Activated CD4-positive, alpha-beta T cell treated with anti-CD3 and anti-CD28 coated beads, Interleukin-2, amount 10 ng/mL, durations not matched to agents 24 days and 14 days (primary cell): ENCODE results near the gene LDLRAD4. TPM values are rescaled to one million over a fixed set of nuclear protein-coding genes. Genes with fewer than 3 reads are reported as not detected.

ENCODE experiments used
- DNase-seq: peaks from one replicate; pipeline ENCODE4 v3.0.0; 2022
- H3K27ac Mint-ChIP-seq: one replicate; pipeline ENCODE4 v1.8.0; 2022; ENCODE audit warnings: mild to moderate bottlenecking, mixed read lengths
- H3K27me3 Mint-ChIP-seq: one replicate; pipeline ENCODE4 v1.8.0; 2022; ENCODE audit warnings: mixed read lengths
- H3K36me3 Mint-ChIP-seq: one replicate; pipeline ENCODE4 v1.8.0; 2022; ENCODE audit warnings: low read depth, mild to moderate bottlenecking, mixed read lengths
- H3K4me1 Mint-ChIP-seq: one replicate; pipeline ENCODE4 v1.8.0; 2021; ENCODE audit warnings: mixed read lengths
- H3K4me3 Mint-ChIP-seq: one replicate; pipeline ENCODE4 v1.8.0; 2022; ENCODE audit warnings: mild to moderate bottlenecking, moderate library complexity, mixed read lengths
- H3K9me3 Mint-ChIP-seq: one replicate; pipeline ENCODE4 v1.8.0; 2021; ENCODE audit warnings: mixed read lengths
- intact Hi-C: fragments of 100-400 bp; cut with micrococcal nuclease; formaldehyde crosslinking; loops from one replicate; pipeline ENCODE4 v1.15.1; 2023
- total RNA-seq: library from RNA; stranded (reverse); gene quantifications from 2 replicates; pipeline ENCODE4 v1.2.3, GENCODE V29; 2022

Gene LDLRAD4
- total RNA-seq, 1 donor from 2014 or later, result 36.5 TPM

DNA sequence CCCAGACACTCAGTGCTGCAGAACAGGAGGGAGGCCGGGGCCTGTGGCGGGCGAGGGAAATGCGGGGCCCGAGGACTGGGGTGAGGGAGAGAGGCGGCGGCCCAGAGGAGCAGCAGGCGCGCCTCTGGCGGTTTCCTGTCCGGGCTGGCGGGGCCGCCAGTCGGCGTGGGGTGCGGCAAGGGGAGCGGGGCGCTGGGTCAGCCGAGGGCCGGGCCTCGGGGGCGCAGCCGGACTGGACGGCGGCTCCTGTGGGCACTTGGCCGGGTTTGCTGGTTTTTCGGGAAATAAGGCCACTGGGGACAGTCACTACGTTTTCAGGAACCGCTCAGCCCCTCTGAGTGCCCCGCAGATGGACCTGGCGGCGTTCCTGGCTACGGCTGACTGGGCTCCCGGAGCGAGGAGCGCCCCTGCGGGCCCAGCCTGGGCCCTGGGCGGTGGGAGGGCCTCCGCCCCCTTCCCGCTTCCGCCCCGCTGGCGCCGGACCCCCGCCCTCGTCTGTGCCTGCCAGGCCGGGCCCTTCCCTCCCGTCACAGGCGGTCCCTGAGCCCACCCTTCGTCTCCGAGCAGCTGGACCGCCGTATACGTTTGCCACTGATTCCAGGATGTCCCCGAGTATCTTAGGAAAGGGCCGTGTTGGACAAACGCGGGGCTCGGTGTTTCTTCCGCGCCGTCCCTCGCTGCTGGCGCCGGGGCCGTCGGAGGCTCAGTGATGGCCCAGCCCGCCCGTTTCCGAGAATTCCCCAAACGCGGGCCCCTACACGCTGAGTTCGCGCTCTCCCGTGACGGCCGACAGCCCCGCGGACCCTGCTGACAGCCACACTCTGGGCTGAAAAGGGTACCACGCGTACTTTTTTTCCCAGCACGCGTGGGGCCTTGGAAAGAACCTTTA, 423.2 kb downstream of the LDLRAD4 start:
- DNase-seq, result no peak
- Mint-ChIP-seq H3K36me3 (peaks cover 12% of the 10 kb centered on the region), H3K4me1 (no peaks in the 10 kb centered on the region), H3K27ac (no peak overlapping the region), H3K4me3 (no peak overlapping the region), H3K27me3 (no peaks in the 10 kb centered on the region), H3K9me3 (no peaks in the 10 kb centered on the region)
- intact Hi-C loops, result no loop called here

DNA sequence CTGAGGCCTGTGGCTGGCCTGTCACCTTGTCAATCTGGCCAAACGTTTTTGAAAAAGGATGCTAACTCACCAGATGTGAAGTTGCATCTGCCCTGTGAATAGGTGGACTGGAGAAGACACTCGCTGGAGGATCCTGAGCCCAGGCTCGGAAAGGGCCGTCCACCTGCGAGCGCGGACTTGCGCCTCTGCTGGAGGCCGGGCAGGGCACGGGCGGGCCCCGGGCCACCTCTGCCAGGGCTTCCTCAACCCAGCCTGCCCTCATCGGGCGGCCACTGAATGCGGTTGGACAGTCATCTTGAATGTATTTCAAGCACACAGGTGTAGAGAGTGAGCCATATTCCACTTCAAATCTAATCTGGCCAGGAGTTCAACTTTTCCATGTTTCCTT, 423.9 kb downstream of the LDLRAD4 start:
- no peaks in the 10 kb centered on the region for H3K4me1 Mint-ChIP-seq
- peaks cover 14% of the 10 kb centered on the region for H3K36me3 Mint-ChIP-seq
- no peak for DNase-seq
- H3K4me3 Mint-ChIP-seq, result no peak overlapping the region
- no peak overlapping the region for H3K27ac Mint-ChIP-seq
- H3K9me3 Mint-ChIP-seq, result no peaks in the 10 kb centered on the region
- H3K27me3 Mint-ChIP-seq, result no peaks in the 10 kb centered on the region
- intact Hi-C loops, result no loop called here

DNA sequence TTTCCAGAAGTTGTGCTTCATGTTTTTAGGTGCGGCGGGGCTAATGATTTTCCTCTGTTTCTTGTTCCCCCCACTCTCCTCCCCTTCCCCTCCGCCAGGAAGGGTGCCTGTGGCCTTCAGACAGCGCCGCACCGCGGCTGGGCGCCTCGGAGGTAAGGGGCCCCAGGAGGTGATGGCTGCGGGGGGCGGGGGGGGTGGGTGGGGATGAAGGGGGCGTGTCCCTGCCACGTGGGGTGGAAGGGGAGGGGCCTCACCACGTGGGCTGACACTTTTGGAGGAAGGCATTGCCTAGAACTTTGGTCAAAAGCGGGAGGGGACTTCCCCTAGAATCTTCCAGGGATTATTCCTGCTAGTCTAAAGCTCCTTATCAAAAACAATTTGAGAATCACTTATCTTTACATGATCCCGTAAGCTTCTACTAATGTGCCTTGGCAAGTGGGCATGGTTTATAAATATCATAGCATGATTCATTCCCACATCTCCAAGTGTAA, 424.7 kb downstream of the LDLRAD4 start:
- no peak for DNase-seq
- H3K4me3 Mint-ChIP-seq, result no peak overlapping the region
- no peaks in the 10 kb centered on the region for H3K4me1 Mint-ChIP-seq
- H3K27me3 Mint-ChIP-seq, result no peaks in the 10 kb centered on the region
- no peak overlapping the region for H3K27ac Mint-ChIP-seq
- H3K9me3 Mint-ChIP-seq, result no peaks in the 10 kb centered on the region
- peaks cover 15% of the 10 kb centered on the region for H3K36me3 Mint-ChIP-seq
- intact Hi-C loops, result no loop called here

DNA sequence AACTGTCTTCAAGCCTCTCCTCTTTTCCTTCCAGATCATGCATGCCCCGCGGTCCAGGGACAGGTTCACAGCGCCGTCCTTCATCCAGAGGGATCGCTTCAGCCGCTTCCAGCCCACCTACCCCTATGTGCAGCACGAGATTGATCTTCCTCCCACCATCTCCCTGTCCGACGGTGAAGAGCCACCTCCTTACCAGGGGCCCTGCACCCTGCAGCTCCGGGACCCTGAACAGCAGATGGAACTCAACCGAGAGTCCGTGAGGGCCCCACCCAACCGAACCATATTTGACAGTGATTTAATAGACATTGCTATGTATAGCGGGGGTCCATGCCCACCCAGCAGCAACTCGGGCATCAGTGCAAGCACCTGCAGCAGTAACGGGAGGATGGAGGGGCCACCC, 426.5 kb downstream of the LDLRAD4 start:
- Mint-ChIP-seq H3K9me3 (no peaks in the 10 kb centered on the region), H3K4me1 (no peaks in the 10 kb centered on the region), H3K27ac (no peak overlapping the region), H3K27me3 (no peaks in the 10 kb centered on the region), H3K36me3 (peaks cover 15% of the 10 kb centered on the region), H3K4me3 (no peak overlapping the region)
- no peak for DNase-seq
- intact Hi-C loops, result no loop called here

DNA sequence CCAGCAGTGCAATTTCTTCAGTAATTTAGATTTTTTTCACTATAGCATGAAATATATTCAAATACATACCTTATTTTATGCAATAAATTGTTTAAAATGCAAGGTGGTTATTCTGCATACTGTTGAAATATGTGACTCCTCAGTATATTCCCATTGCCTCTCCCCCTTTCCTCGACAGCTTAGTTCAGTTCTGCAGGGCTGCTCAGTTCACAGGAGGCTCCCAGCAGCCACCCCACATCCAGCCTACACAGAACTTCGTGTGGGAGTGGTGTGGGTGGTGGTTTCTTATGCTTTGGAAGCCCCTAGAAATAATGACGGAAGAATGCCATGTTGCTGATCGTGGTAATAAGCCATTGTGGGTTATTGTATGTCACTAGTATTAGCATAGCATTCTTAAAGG, 428.1 kb downstream of the LDLRAD4 start:
- peaks cover 15% of the 10 kb centered on the region for H3K36me3 Mint-ChIP-seq
- no peaks in the 10 kb centered on the region for H3K27me3 Mint-ChIP-seq
- H3K4me3 Mint-ChIP-seq, result no peak overlapping the region
- intact Hi-C loops, result no loop called here
- no peak for DNase-seq
- H3K9me3 Mint-ChIP-seq, result no peaks in the 10 kb centered on the region
- no peak overlapping the region for H3K27ac Mint-ChIP-seq
- no peaks in the 10 kb centered on the region for H3K4me1 Mint-ChIP-seq

DNA sequence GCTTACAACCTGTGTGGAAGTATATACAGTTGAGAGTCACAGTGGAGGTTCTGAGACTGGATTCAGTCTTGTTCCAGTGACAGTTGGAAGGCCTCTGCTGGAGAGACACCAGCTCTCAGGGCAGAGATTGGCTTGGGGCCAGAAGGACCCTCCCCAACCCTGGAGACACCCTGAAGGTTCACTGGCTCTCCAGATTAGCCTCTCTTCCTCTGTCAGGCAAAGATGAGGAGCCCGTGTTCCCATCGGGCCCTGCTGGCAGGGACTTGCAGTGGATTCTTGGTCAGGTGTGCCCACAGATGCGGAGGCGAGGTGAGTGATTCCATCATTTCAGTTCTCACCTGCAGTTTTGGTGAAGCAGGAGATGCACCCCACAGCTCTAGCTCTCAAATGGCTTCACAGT, 429.2 kb downstream of the LDLRAD4 start:
- intact Hi-C loops, result no loop called here
- Mint-ChIP-seq H3K36me3 (peaks cover 15% of the 10 kb centered on the region), H3K4me3 (no peak overlapping the region), H3K27ac (no peak overlapping the region), H3K27me3 (no peaks in the 10 kb centered on the region), H3K4me1 (no peaks in the 10 kb centered on the region), H3K9me3 (no peaks in the 10 kb centered on the region)
- no peak for DNase-seq

DNA sequence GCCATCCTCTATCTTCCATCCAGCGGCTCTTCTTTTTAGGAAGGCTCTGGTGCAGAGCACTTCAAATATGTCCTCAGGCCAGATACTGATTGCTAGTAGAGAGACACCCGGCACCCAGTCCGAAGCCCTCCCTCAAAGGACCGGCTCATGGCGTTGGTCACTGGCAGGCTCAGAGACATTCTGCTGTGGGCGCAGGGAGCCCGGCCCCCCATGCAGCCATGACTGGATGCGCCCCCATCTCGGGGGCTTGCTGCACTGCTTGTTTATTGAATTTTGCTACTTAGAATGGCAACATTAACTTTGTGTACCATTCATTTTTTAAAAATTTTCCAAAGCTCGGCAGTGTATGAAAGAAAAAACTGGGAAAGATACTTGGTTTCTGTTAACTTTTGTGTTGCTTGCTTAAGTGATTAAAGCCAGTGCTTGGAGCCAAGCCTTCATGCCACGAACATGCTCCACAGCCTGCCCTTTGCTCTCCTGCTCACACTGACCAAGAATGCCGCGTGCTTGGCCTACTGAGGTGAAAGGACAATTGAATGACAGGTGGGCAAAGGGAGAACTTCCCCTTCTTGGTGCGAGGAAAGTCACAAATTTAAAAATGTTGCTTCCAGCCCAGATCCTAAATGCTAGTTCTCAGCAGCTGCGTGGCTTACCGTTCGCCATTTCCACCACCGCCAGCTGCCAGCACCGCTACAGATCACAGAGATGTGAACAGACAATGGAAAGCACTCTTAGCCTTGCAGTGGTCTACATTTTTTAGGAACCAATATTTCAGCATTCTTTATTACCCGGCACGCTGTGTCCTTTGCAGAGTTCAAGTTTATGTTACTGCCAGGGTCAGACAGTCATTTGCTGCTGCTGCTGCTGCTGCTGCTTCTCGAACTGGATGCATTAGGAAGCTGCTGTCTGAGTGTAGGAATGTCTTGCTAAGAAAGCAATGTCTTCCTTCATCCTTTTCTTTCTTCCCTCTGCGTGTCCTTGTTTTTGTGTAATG, 431.1 kb downstream of the LDLRAD4 start:
- DNase-seq, result no peak
- intact Hi-C loops, result no loop called here
- H3K27ac Mint-ChIP-seq, result no peak overlapping the region

DNA sequence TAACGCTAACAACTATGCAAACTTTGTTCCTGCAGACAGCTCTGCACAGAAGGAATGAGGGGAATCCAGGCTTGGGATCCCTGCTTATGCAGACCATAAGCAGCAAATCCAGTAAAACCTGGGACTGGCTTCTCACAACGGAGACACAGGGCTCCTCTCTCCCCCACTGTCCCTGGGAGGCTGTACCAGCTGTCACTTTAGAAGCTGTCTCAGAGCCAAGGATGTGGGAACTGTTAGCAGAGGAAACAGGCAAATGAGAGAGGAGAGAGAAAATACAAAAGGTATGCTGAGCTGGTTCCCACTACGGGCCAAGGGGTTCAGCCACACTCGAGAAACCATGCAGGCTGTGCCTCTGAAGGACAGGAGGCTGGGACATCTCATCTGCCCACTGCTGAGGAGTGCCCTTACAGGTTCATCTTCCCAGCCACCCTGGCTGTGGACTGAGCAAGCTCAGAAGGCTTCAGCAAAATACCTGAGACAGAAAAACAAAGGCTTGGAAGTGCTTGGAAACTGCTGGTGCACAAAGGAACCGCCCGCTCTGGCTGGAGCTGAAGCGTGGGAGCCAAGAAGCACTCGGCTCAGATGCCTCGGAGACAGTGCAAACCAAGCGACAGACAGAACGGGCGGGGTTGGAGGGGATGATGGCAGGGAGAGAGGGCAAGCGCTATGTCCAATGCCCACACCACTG, 435.3 kb downstream of the LDLRAD4 start:
- Mint-ChIP-seq H3K9me3 (no peaks in the 10 kb centered on the region), H3K27ac (no peak overlapping the region), H3K4me3 (no peak overlapping the region), H3K27me3 (no peaks in the 10 kb centered on the region), H3K4me1 (no peaks in the 10 kb centered on the region), H3K36me3 (no peaks in the 10 kb centered on the region)
- intact Hi-C loops, result no loop called here
- no peak for DNase-seq

More for the DNA sequence above, 431.1 kb downstream of the LDLRAD4 start:
- H3K27me3 Mint-ChIP-seq, result no peaks in the 10 kb centered on the region
- H3K4me1 Mint-ChIP-seq, result no peaks in the 10 kb centered on the region
- peaks cover 14% of the 10 kb centered on the region for H3K36me3 Mint-ChIP-seq
- no peaks in the 10 kb centered on the region for H3K9me3 Mint-ChIP-seq
- no peak overlapping the region for H3K4me3 Mint-ChIP-seq

DNA sequence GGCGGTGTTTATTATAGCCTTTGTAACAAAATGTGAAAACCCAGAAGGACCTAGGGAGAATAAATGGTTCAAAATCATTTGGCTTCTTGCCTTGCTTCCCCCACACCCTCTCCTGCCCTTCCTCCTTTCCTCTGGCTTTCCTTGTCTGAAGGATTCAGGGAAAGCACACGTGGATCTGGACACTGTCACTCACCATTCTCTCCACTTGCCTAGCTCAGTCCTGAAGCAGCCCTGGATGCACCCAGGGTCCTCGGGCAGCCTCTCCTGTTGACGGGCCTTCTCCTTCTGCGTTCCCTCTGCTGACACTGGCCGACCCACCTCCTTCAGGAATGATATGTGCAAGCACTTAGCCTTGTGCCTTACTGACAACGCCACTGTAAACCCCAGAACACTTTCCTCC, 439.4 kb downstream of the LDLRAD4 start:
- Mint-ChIP-seq H3K27me3 (no peaks in the 10 kb centered on the region), H3K36me3 (peaks cover 3% of the 10 kb centered on the region), H3K4me1 (no peaks in the 10 kb centered on the region), H3K27ac (no peak overlapping the region), H3K9me3 (no peaks in the 10 kb centered on the region), H3K4me3 (no peak overlapping the region)
- intact Hi-C loops, result no loop called here
- DNase-seq, result no peak

DNA sequence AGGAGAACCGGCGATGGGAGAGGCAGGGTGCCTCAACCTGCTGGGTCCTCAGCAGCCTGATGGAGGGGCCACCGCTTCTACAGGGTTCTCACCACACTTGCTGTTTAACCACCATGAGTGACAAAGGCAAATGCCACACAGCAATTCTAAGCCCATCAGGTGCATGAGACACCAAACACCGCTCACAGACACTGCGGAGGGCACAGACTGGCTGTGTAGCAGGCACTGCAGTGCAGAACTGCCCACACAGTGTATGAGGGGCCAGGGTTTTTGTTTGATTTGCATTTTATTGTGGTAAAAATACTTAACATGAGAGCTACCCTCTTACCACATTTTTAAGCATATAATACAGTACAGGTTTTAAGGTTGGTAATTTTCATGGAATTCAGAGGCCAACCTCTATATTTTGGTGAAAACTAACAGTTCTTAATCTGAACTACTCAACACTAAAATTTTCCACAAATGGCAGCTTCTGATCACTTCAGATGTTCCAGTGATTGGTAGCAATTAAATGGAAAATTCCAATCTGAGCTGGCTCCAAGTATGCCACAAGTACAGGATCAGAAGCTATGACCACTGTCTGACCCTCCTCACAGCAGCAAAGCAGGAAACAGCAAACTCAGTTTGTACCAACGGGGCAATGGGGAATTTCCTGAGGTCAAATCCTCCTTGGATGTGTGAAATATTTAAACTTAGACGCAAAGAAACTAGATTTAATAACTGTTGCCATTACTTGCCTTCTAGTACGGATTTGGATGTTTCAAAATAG, 440.1 kb downstream of the LDLRAD4 start:
- Mint-ChIP-seq H3K36me3 (peaks cover 6% of the 10 kb centered on the region), H3K4me3 (no peak overlapping the region), H3K9me3 (no peaks in the 10 kb centered on the region), H3K4me1 (no peaks in the 10 kb centered on the region), H3K27me3 (no peaks in the 10 kb centered on the region), H3K27ac (no peak overlapping the region)
- intact Hi-C loops, result no loop called here
- DNase-seq, result no peak

DNA sequence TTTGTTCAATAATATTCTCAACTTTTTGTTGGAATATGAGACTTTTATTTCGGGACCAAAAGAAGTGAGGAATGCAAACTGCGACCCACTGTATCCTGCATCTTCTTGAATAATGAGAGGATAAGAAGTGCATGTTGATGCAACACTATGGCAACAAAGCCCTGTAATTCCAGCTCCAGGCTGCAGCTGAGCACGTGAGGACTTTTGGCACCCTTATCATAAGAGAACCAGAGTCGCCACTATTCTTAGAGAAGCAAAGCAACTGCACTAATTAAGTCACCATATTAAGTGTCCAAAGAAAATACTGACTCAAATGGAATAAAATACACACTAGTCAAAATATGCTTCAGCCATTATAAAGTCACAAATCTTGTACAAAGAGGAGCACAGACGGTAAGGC, 441.9 kb downstream of the LDLRAD4 start:
- no peaks in the 10 kb centered on the region for H3K4me1 Mint-ChIP-seq
- intact Hi-C loops, result no loop called here
- no peaks in the 10 kb centered on the region for H3K27me3 Mint-ChIP-seq
- no peak for DNase-seq
- no peaks in the 10 kb centered on the region for H3K9me3 Mint-ChIP-seq
- H3K36me3 Mint-ChIP-seq, result peaks cover 9% of the 10 kb centered on the region
- H3K27ac Mint-ChIP-seq, result no peak overlapping the region
- no peak overlapping the region for H3K4me3 Mint-ChIP-seq

DNA sequence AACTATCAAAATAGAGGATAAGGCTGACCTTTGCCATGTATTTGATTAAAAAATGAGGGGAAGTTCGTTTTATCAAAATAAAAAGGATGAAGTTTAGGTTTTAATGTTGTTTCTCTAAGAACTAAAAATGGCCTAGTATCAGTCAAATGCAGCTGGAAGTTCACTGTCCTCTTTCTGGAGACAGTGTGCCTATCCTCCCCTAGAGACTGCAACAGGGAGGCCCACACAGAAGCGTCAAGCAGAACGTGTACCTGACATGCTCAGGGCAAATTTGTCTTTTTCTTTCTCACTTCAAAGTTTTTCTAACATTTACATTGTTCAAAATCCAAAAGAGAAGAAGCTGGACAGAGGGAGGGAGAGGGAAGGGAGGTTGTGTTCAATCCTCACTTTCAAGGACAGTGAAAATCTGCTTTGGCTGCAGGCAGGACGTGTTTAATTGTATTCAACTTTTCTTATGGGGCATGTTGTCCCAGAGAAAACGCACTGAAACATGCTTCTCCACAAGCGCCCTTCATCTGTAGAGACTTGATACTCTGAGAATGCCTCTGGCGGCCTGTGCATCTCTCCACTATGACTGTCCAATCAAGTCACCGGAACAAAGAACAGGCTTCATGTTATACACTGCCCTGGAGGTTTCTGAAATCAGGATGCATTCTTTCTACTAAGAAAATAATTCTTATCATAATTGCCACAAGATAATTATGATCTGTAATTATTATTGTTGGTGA, 442.7 kb downstream of the LDLRAD4 start:
- H3K36me3 Mint-ChIP-seq, result peaks cover 9% of the 10 kb centered on the region
- H3K4me3 Mint-ChIP-seq, result no peak overlapping the region
- no peaks in the 10 kb centered on the region for H3K9me3 Mint-ChIP-seq
- DNase-seq, result no peak
- intact Hi-C loops, result no loop called here
- H3K4me1 Mint-ChIP-seq, result no peaks in the 10 kb centered on the region
- no peak overlapping the region for H3K27ac Mint-ChIP-seq
- H3K27me3 Mint-ChIP-seq, result no peaks in the 10 kb centered on the region
